ENCODE measurements around the gene SURF6. TPM values are rescaled to one million over a fixed set of nuclear protein-coding genes. Genes with fewer than 3 reads are reported as not detected.

The SURF6 gene
- total and polyA plus RNA-seq, 4 donors, result 11.7 to 36.2 (median 25.5) TPM

GRCh38 chr9:133359399-133360175, 23.6 kb upstream of the SURF6 start:
- Histone ChIP-seq H3K27me3 (ENCODE audit: control insufficient read depth, insufficient read depth, low read length) (no peaks in the 10 kb centered on the region), H3K27ac (ENCODE audit: low read depth, low read length) (no peak overlapping the region), H3K9me3 (ENCODE audit: control insufficient read depth, insufficient read depth, low read length) (no peaks in the 10 kb centered on the region), H3K4me1 (ENCODE audit: control insufficient read depth, insufficient read depth, low read length) (peaks cover 44% of the 10 kb centered on the region), H3K36me3 (ENCODE audit: control insufficient read depth, insufficient read depth, low read length) (peaks cover 76% of the 10 kb centered on the region), H3K4me3 (ENCODE audit: low read depth, low read length) (no peak overlapping the region)
- DNase-seq (ENCODE audit: low read depth in 4 of 6, low spot score in 6 of 6), result peak in 1 of 6 donors; percentile 14
- 77% methylated on average over 17 of the region's 20 CpGs for WGBS (ENCODE audit: insufficient coverage)

GRCh38 chr9:133357656-133358055, 21.7 kb upstream of the SURF6 start:
- H3K9me3 ChIP-seq (ENCODE audit: control insufficient read depth, insufficient read depth, low read length), result no peaks in the 10 kb centered on the region
- 87% methylated on average over 14 of the region's 14 CpGs for WGBS (ENCODE audit: insufficient coverage)
- H3K27ac ChIP-seq (ENCODE audit: low read depth, low read length), result no peak overlapping the region
- H3K36me3 ChIP-seq (ENCODE audit: control insufficient read depth, insufficient read depth, low read length), result peaks cover 71% of the 10 kb centered on the region
- DNase-seq (ENCODE audit: low read depth in 4 of 6, low spot score in 6 of 6), result no peak
- no peaks in the 10 kb centered on the region for H3K27me3 ChIP-seq (ENCODE audit: control insufficient read depth, insufficient read depth, low read length)
- peaks cover 44% of the 10 kb centered on the region for H3K4me1 ChIP-seq (ENCODE audit: control insufficient read depth, insufficient read depth, low read length)
- peak overlapping the region; percentile 68 for H3K4me3 ChIP-seq (ENCODE audit: low read depth, low read length)

GRCh38 chr9:133356391-133357091, 20.6 kb upstream of the SURF6 start, which contains the start of the genes SURF1 and SURF2:
SURF1 (minus strand) TSS chr9:133356487; CDS start chr9:133356453, 34 bp downstream.
SURF2 (plus strand) TSS chr9:133356550; CDS start chr9:133356593, 43 bp downstream.
- Histone ChIP-seq H3K27me3 (ENCODE audit: control insufficient read depth, insufficient read depth, low read length) (no peaks in the 10 kb centered on the region), H3K4me3 (ENCODE audit: low read depth, low read length) (peak within 1 kb of the TSS; percentile 68), H3K36me3 (ENCODE audit: control insufficient read depth, insufficient read depth, low read length) (peaks cover 69% of the 10 kb centered on the region), H3K27ac (ENCODE audit: low read depth, low read length) (no peak within 1 kb of the TSS), H3K9me3 (ENCODE audit: control insufficient read depth, insufficient read depth, low read length) (no peaks in the 10 kb centered on the region), H3K4me1 (ENCODE audit: control insufficient read depth, insufficient read depth, low read length) (peaks cover 44% of the 10 kb centered on the region)
- under 1% methylated on average over 78 of the region's 78 CpGs for whole genome bisulfite sequencing (ENCODE audit: insufficient coverage)
- DNase-seq (ENCODE audit: low read depth in 4 of 6, low spot score in 6 of 6), result peak in 3 of 6 donors; percentile 75 to 94 (median 94)

- Histone ChIP-seq H3K4me3 (ENCODE audit: low read depth, low read length) (peak overlapping the region; percentile 62), H3K27me3 (ENCODE audit: control insufficient read depth, insufficient read depth, low read length) (no peaks in the 10 kb centered on the region), H3K36me3 (ENCODE audit: control insufficient read depth, insufficient read depth, low read length) (peaks cover 69% of the 10 kb centered on the region), H3K27ac (ENCODE audit: low read depth, low read length) (no peak overlapping the region), H3K4me1 (ENCODE audit: control insufficient read depth, insufficient read depth, low read length) (peaks cover 44% of the 10 kb centered on the region), H3K9me3 (ENCODE audit: control insufficient read depth, insufficient read depth, low read length) (no peaks in the 10 kb centered on the region)
- DNase-seq (ENCODE audit: low read depth in 4 of 6, low spot score in 6 of 6), result no peak
- under 1% methylated on average over 31 of the region's 31 CpGs for WGBS (ENCODE audit: insufficient coverage)
Measured at GRCh38 chr9:133355881-133356357, 19.9 kb upstream of the SURF6 start.

- Histone ChIP-seq H3K4me3 (ENCODE audit: low read depth, low read length) (no peak overlapping the region), H3K27me3 (ENCODE audit: control insufficient read depth, insufficient read depth, low read length) (no peaks in the 10 kb centered on the region), H3K27ac (ENCODE audit: low read depth, low read length) (no peak overlapping the region), H3K4me1 (ENCODE audit: control insufficient read depth, insufficient read depth, low read length) (peaks cover 43% of the 10 kb centered on the region), H3K9me3 (ENCODE audit: control insufficient read depth, insufficient read depth, low read length) (no peaks in the 10 kb centered on the region), H3K36me3 (ENCODE audit: control insufficient read depth, insufficient read depth, low read length) (peaks cover 68% of the 10 kb centered on the region)
- WGBS (ENCODE audit: insufficient coverage), result 89% methylated on average over 7 of the region's 7 CpGs
- no peak for DNase-seq (ENCODE audit: low read depth in 4 of 6, low spot score in 6 of 6)
Measured at GRCh38 chr9:133354766-133355165, 18.8 kb upstream of the SURF6 start.

- no peaks in the 10 kb centered on the region for H3K9me3 ChIP-seq (ENCODE audit: control insufficient read depth, insufficient read depth, low read length)
- no peak overlapping the region for H3K4me3 ChIP-seq (ENCODE audit: low read depth, low read length)
- H3K4me1 ChIP-seq (ENCODE audit: control insufficient read depth, insufficient read depth, low read length), result peaks cover 41% of the 10 kb centered on the region
- no peak for DNase-seq (ENCODE audit: low read depth in 4 of 6, low spot score in 6 of 6)
- 86% methylated on average over 5 of the region's 5 CpGs for WGBS (ENCODE audit: insufficient coverage)
- H3K36me3 ChIP-seq (ENCODE audit: control insufficient read depth, insufficient read depth, low read length), result peaks cover 61% of the 10 kb centered on the region
- H3K27ac ChIP-seq (ENCODE audit: low read depth, low read length), result no peak overlapping the region
- H3K27me3 ChIP-seq (ENCODE audit: control insufficient read depth, insufficient read depth, low read length), result no peaks in the 10 kb centered on the region
Measured at GRCh38 chr9:133353548-133353947, 17.6 kb upstream of the SURF6 start.

- peaks cover 38% of the 10 kb centered on the region for H3K4me1 ChIP-seq (ENCODE audit: control insufficient read depth, insufficient read depth, low read length)
- no peak overlapping the region for H3K27ac ChIP-seq (ENCODE audit: low read depth, low read length)
Measured at GRCh38 chr9:133352635-133353340, 16.8 kb upstream of the SURF6 start.

GRCh38 chr9:133351908-133352634, 16.1 kb upstream of the SURF6 start:
- peaks cover 50% of the 10 kb centered on the region for H3K36me3 ChIP-seq (ENCODE audit: control insufficient read depth, insufficient read depth, low read length)
- H3K4me1 ChIP-seq (ENCODE audit: control insufficient read depth, insufficient read depth, low read length), result peaks cover 32% of the 10 kb centered on the region
- DNase-seq (ENCODE audit: low read depth in 4 of 6, low spot score in 6 of 6), result no peak
- H3K9me3 ChIP-seq (ENCODE audit: control insufficient read depth, insufficient read depth, low read length), result no peaks in the 10 kb centered on the region
- no peak overlapping the region for H3K4me3 ChIP-seq (ENCODE audit: low read depth, low read length)
- 77% methylated on average over 13 of the region's 14 CpGs for WGBS (ENCODE audit: insufficient coverage)
- H3K27ac ChIP-seq (ENCODE audit: low read depth, low read length), result no peak overlapping the region
- H3K27me3 ChIP-seq (ENCODE audit: control insufficient read depth, insufficient read depth, low read length), result no peaks in the 10 kb centered on the region

More at GRCh38 chr9:133352635-133353340, 16.8 kb upstream of the SURF6 start:
- H3K36me3 ChIP-seq (ENCODE audit: control insufficient read depth, insufficient read depth, low read length), result peaks cover 55% of the 10 kb centered on the region
- H3K9me3 ChIP-seq (ENCODE audit: control insufficient read depth, insufficient read depth, low read length), result no peaks in the 10 kb centered on the region
- no peak for DNase-seq (ENCODE audit: low read depth in 4 of 6, low spot score in 6 of 6)
- no peak overlapping the region for H3K4me3 ChIP-seq (ENCODE audit: low read depth, low read length)
- no peaks in the 10 kb centered on the region for H3K27me3 ChIP-seq (ENCODE audit: control insufficient read depth, insufficient read depth, low read length)
- 80% methylated on average over 6 of the region's 8 CpGs for WGBS (ENCODE audit: insufficient coverage)

GRCh38 chr9:133351526-133351907, 15.5 kb upstream of the SURF6 start:
- H3K4me1 ChIP-seq (ENCODE audit: control insufficient read depth, insufficient read depth, low read length), result peaks cover 33% of the 10 kb centered on the region
- no peaks in the 10 kb centered on the region for H3K27me3 ChIP-seq (ENCODE audit: control insufficient read depth, insufficient read depth, low read length)
- no peaks in the 10 kb centered on the region for H3K9me3 ChIP-seq (ENCODE audit: control insufficient read depth, insufficient read depth, low read length)
- no peak for DNase-seq (ENCODE audit: low read depth in 4 of 6, low spot score in 6 of 6)
- peaks cover 52% of the 10 kb centered on the region for H3K36me3 ChIP-seq (ENCODE audit: control insufficient read depth, insufficient read depth, low read length)
- no peak overlapping the region for H3K4me3 ChIP-seq (ENCODE audit: low read depth, low read length)
- H3K27ac ChIP-seq (ENCODE audit: low read depth, low read length), result no peak overlapping the region
- no CpG with 5 or more reads among the region's 3 CpGs for WGBS (ENCODE audit: insufficient coverage)
